ENCODE results near the gene DYNLT2B. TPM values are rescaled to one million over a fixed set of nuclear protein-coding genes. Genes with fewer than 3 reads are reported as not detected.
"Not testable (repeated sequence)": the region's sequence is repeated elsewhere in the genome, so short reads cannot be mapped to it uniquely, and the experiment has no call there.

Gene DYNLT2B
- total RNA-seq, 1 donor from 2014 or later = 18.5 TPM

- Mint-ChIP-seq H3K4me1 (no peaks in the 10 kb centered on the region), H3K4me3 (no peak overlapping the region), H3K36me3 (peaks cover 32% of the 10 kb centered on the region), H3K9me3 (no peaks in the 10 kb centered on the region), H3K27ac (no peak overlapping the region), H3K27me3 (ENCODE audit: low read depth) (no peaks in the 10 kb centered on the region)
- no peak for DNase-seq (ENCODE audit: low spot score in 2 of 2, unreplicated experiment in 2 of 2)
- TF ChIP-seq CTCF (IDR thresholded peaks at IDR 0.05; ENCODE audit: unreplicated experiment) = no peak
These were observed 26.6 kb upstream of the DYNLT2B start for GRCh38 chr3:196344663-196345062.

DNA sequence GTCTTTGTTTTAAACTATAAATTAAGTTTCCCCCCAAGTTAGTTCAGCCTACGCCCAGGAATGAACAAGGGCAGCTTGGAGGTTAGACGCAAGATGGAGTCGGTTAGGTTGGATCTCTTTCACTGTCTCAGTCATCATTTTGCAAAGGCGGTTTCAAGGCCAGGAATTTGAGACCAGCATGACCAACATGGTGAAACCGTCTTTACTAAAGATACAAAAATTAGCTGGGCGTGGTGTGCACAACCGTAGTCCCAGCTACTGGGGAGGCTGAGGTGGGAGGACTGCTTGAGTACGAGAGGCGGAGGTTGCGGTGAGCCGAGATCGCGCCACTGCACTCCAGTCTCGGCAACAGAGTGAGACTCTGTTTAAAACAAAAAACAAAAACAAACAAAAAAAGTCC lies 25.9 kb upstream of the DYNLT2B start:
- not testable (repeated sequence) for H3K4me3 Mint-ChIP-seq; H3K9me3 Mint-ChIP-seq; DNase-seq (ENCODE audit: low spot score in 2 of 2, unreplicated experiment in 2 of 2); H3K27ac Mint-ChIP-seq; H3K27me3 Mint-ChIP-seq (ENCODE audit: low read depth); H3K4me1 Mint-ChIP-seq
- H3K36me3 Mint-ChIP-seq = peaks cover 24% of the 10 kb centered on the region

- no peak for DNase-seq (ENCODE audit: low spot score in 2 of 2, unreplicated experiment in 2 of 2)
- TF ChIP-seq CTCF (IDR thresholded peaks at IDR 0.05; ENCODE audit: unreplicated experiment) = no peak
- Mint-ChIP-seq H3K36me3 (peaks cover 10% of the 10 kb centered on the region), H3K27ac (no peak overlapping the region), H3K9me3 (peaks cover 7% of the 10 kb centered on the region), H3K4me1 (no peaks in the 10 kb centered on the region), H3K4me3 (no peak overlapping the region), H3K27me3 (ENCODE audit: low read depth) (peaks cover 1% of the 10 kb centered on the region)
These were observed 23.1 kb upstream of the DYNLT2B start for GRCh38 chr3:196341137-196341536.

DNA sequence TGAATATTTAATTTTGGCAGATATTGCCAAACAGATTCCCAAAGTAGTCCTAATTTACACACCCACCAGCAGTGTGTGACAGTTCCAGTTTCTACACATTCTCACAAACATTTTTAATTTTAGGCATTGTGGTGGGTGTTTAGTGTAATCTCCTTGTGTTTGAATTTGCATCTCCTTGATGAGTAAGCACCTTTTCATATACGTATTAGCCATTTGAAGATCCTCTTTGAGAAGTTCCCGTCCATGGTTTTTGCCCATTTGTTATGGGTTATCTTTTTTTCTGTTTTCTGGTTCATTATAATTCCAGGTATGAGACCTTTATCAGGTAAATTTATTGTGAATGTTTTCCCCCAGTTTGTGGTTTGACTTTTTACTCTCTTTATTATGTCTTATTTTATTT lies 22.4 kb upstream of the DYNLT2B start:
- peaks cover 1% of the 10 kb centered on the region for H3K27me3 Mint-ChIP-seq (ENCODE audit: low read depth)

GRCh38 chr3:196339493-196340254 lies 21.6 kb upstream of the DYNLT2B start:
- H3K4me3 Mint-ChIP-seq = no peak overlapping the region
- H3K36me3 Mint-ChIP-seq = peaks cover 2% of the 10 kb centered on the region
- no peaks in the 10 kb centered on the region for H3K4me1 Mint-ChIP-seq
- no peak for TF ChIP-seq CTCF (IDR thresholded peaks at IDR 0.05; ENCODE audit: unreplicated experiment)
- H3K9me3 Mint-ChIP-seq = peaks cover 7% of the 10 kb centered on the region
- no peak overlapping the region for H3K27ac Mint-ChIP-seq
- H3K27me3 Mint-ChIP-seq (ENCODE audit: low read depth) = peaks cover 1% of the 10 kb centered on the region
- no peak for DNase-seq (ENCODE audit: low spot score in 2 of 2, unreplicated experiment in 2 of 2)

More for the DNA sequence above, 22.4 kb upstream of the DYNLT2B start:
- Mint-ChIP-seq H3K4me1 (no peaks in the 10 kb centered on the region), H3K27ac (no peak overlapping the region), H3K36me3 (peaks cover 4% of the 10 kb centered on the region), H3K9me3 (peaks cover 7% of the 10 kb centered on the region), H3K4me3 (no peak overlapping the region)
- TF ChIP-seq CTCF (IDR thresholded peaks at IDR 0.05; ENCODE audit: unreplicated experiment) = no peak
- no peak for DNase-seq (ENCODE audit: low spot score in 2 of 2, unreplicated experiment in 2 of 2)

- DNase-seq (ENCODE audit: low spot score in 2 of 2, unreplicated experiment in 2 of 2) = no peak
- no peak overlapping the region for H3K4me3 Mint-ChIP-seq
- H3K27ac Mint-ChIP-seq = no peak overlapping the region
- H3K27me3 Mint-ChIP-seq (ENCODE audit: low read depth) = peaks cover 1% of the 10 kb centered on the region
- peaks cover 7% of the 10 kb centered on the region for H3K9me3 Mint-ChIP-seq
- TF ChIP-seq CTCF (IDR thresholded peaks at IDR 0.05; ENCODE audit: unreplicated experiment) = no peak
- H3K36me3 Mint-ChIP-seq = no peaks in the 10 kb centered on the region
- no peaks in the 10 kb centered on the region for H3K4me1 Mint-ChIP-seq
These were observed 21.0 kb upstream of the DYNLT2B start for GRCh38 chr3:196339044-196339443.

Data from mesothelial cell of epicardium (in vitro differentiated cells).